ENCODE measurements around the gene LCN12. TPM values are rescaled to one million over a fixed set of nuclear protein-coding genes. Genes with fewer than 3 reads are reported as not detected.
"Not testable (repeated sequence)": the region's sequence is repeated elsewhere in the genome, so short reads cannot be mapped to it uniquely, and the experiment has no call there.

LCN12 gene
- total RNA-seq, 1 donor: 0.86 TPM

- TF ChIP-seq CTCF (IDR thresholded peaks at IDR 0.05; ENCODE audit: insufficient read depth, low read depth, low read length): no peak
- H3K4me3 ChIP-seq (ENCODE audit: low read depth, low read length): no peak overlapping the region
- no peak for DNase-seq (ENCODE audit: low read depth)
These were observed 50.6 kb downstream of the LCN12 start for GRCh38 chr9:137002646-137003041.

GRCh38 chr9:137004285-137004684 lies 52.2 kb downstream of the LCN12 start:
- not testable (repeated sequence) for H3K4me3 ChIP-seq (ENCODE audit: low read depth, low read length); DNase-seq (ENCODE audit: low read depth)
- TF ChIP-seq CTCF (IDR thresholded peaks at IDR 0.05; ENCODE audit: insufficient read depth, low read depth, low read length): peak; percentile 31

Other genes with a start within 250 kb of the LCN12 start
- under 0.01 and 0.43 TPM in 2 replicates for gene DIPK1B, start 239.7 kb upstream of the LCN12 start, total RNA-seq
- gene LCN10, start 209.3 kb upstream of the LCN12 start, total RNA-seq: under 0.01 TPM in 1 of 2 replicates, not detected in the other
- not detected in 2 replicates for gene LCN6, start 203.7 kb upstream of the LCN12 start, total RNA-seq
- gene LCN8, start 194.0 kb upstream of the LCN12 start, total RNA-seq: not detected in 2 replicates
- not detected in 2 replicates for gene LCN15, start 187.8 kb upstream of the LCN12 start, total RNA-seq
- 33.5 and 39.7 TPM in 2 replicates for gene TMEM141, start 160.9 kb upstream of the LCN12 start, total RNA-seq
- gene CCDC183, start 155.9 kb upstream of the LCN12 start, total RNA-seq: 0.32 and 0.43 TPM in 2 replicates
- gene RABL6, start 144.3 kb upstream of the LCN12 start, total RNA-seq: 69.6 and 72.1 TPM in 2 replicates
- 0.86 and 1.3 TPM in 2 replicates for gene AJM1, start 109.8 kb upstream of the LCN12 start, total RNA-seq
- 75.4 and 105 TPM in 2 replicates for gene PHPT1, start 102.9 kb upstream of the LCN12 start, total RNA-seq
- gene MAMDC4, start 99.9 kb upstream of the LCN12 start, total RNA-seq: 1.6 and 3.0 TPM in 2 replicates
- gene EDF1, start 86.0 kb upstream of the LCN12 start, total RNA-seq: 146 and 163 TPM in 2 replicates
- gene TRAF2, start 65.8 kb upstream of the LCN12 start, total RNA-seq: 11.0 and 16.8 TPM in 2 replicates
- 104 and 115 TPM in 2 replicates for gene FBXW5, start 7.5 kb upstream of the LCN12 start, total RNA-seq
- gene C8G, start 7.0 kb upstream of the LCN12 start, total RNA-seq: 0.86 TPM in 1 of 2 replicates, not detected in the other
- 10.8 and 21.9 TPM in 2 replicates for gene PTGDS, start 25.2 kb downstream of the LCN12 start, total RNA-seq
- 3.2 and 3.5 TPM in 2 replicates for gene LCNL1, start 30.7 kb downstream of the LCN12 start, total RNA-seq
- 9.9 and 18.0 TPM in 2 replicates for gene PAXX, start 40.1 kb downstream of the LCN12 start, total RNA-seq
- gene CLIC3, start 44.3 kb downstream of the LCN12 start, total RNA-seq: 19.0 and 43.2 TPM in 2 replicates
- gene ABCA2, start 76.0 kb downstream of the LCN12 start, total RNA-seq: 14.7 and 15.5 TPM in 2 replicates
- gene FUT7, start 79.8 kb downstream of the LCN12 start, total RNA-seq: not detected in 2 replicates
- gene NPDC1, start 93.9 kb downstream of the LCN12 start, total RNA-seq: 6.4 and 13.0 TPM in 2 replicates
- not detected in 2 replicates for gene ENTPD2, start 101.8 kb downstream of the LCN12 start, total RNA-seq
- gene SAPCD2, start 118.3 kb downstream of the LCN12 start, total RNA-seq: 5.2 TPM in 2 replicates
- gene UAP1L1, start 125.2 kb downstream of the LCN12 start, total RNA-seq: 16.0 and 31.2 TPM in 2 replicates
- gene MAN1B1, start 134.7 kb downstream of the LCN12 start, total RNA-seq: 65.6 and 65.7 TPM in 2 replicates
- gene DPP7, start 162.5 kb downstream of the LCN12 start, total RNA-seq: 41.5 and 44.8 TPM in 2 replicates
- gene GRIN1, start 186.9 kb downstream of the LCN12 start, total RNA-seq: under 0.01 TPM in 1 of 2 replicates, not detected in the other
- gene LRRC26, start 217.8 kb downstream of the LCN12 start, total RNA-seq: not detected in 2 replicates
- not detected in 2 replicates for gene TMEM210, start 219.8 kb downstream of the LCN12 start, total RNA-seq
- gene ANAPC2, start 236.3 kb downstream of the LCN12 start, total RNA-seq: 22.9 and 24.8 TPM in 2 replicates
- gene SSNA1, start 236.4 kb downstream of the LCN12 start, total RNA-seq: 58.7 and 81.5 TPM in 2 replicates
- 6.9 and 8.1 TPM in 2 replicates for gene TPRN, start 248.5 kb downstream of the LCN12 start, total RNA-seq

Data from fibroblast of villous mesenchyme (primary cell).